ENCODE data around the gene IGFBPL1.
A peak's percentile ranks its signal among the peaks of the same experiment; 100 is the strongest.
"Not testable (repeated sequence)": the region's sequence is repeated elsewhere in the genome, so short reads cannot be mapped to it uniquely, and the experiment has no call there.

The IGFBPL1 gene

GRCh38 chr9:38380872-38381534, 43.3 kb downstream of the IGFBPL1 start:
- no peak overlapping the region for H3K4me3 ChIP-seq (ENCODE audit: low read length)
- no peak for TF ChIP-seq CTCF (IDR thresholded peaks at IDR 0.05; ENCODE audit: insufficient read depth, low read depth, low read length, missing control alignments)
- no peak for DNase-seq (ENCODE audit: low read depth)

- no peak overlapping the region for H3K4me3 ChIP-seq (ENCODE audit: low read length)
- peak; percentile 44 for DNase-seq (ENCODE audit: low read depth)
- no peak for TF ChIP-seq CTCF (IDR thresholded peaks at IDR 0.05; ENCODE audit: insufficient read depth, low read depth, low read length, missing control alignments)
Observed at GRCh38 chr9:38380230-38380871, 43.9 kb downstream of the IGFBPL1 start.

- not testable (repeated sequence) for H3K4me3 ChIP-seq (ENCODE audit: low read length); DNase-seq (ENCODE audit: low read depth)
Observed at GRCh38 chr9:38377336-38378083, 46.7 kb downstream of the IGFBPL1 start.

GRCh38 chr9:38376021-38376670, 48.1 kb downstream of the IGFBPL1 start:
- no peak overlapping the region for H3K4me3 ChIP-seq (ENCODE audit: low read length)
- no peak for TF ChIP-seq CTCF (IDR thresholded peaks at IDR 0.05; ENCODE audit: insufficient read depth, low read depth, low read length, missing control alignments)
- DNase-seq (ENCODE audit: low read depth), result no peak

GRCh38 chr9:38375572-38375963, 48.7 kb downstream of the IGFBPL1 start:
- no peak for DNase-seq (ENCODE audit: low read depth)
- no peak overlapping the region for H3K4me3 ChIP-seq (ENCODE audit: low read length)
- no peak for TF ChIP-seq CTCF (IDR thresholded peaks at IDR 0.05; ENCODE audit: insufficient read depth, low read depth, low read length, missing control alignments)

DNA sequence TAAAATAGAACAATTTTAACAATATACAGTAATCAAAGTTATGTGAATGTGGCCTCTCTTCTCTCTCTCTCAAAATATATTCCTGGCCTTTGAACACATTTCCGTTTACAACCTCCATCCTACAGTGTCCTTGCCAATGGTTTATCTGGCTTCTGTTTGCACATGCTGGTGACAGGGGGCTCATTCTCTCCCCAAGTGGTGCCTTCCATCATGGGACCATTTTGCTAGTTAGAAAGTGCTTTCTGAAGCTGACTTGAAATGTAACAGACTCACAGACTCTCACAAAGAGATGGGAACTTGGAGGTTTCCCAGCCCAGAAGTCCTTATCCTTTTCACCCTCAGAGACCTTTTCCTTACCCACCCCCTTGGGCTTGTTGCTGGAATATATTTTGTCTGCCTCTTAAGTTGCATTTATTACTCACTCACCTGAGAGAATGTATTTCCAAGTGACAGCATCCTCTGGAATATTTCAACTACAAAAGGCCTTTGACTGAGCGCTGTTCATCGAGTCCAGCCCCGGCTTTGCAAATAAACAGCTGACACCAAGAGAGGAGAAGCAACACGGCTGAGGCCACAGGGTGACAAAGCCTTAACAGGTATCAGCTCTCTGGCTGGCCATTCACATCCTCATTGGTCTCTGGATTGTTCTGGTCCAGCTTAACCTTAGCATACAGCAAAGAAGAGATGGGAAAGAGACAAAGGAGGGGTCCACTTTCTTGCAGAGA, 49.2 kb downstream of the IGFBPL1 start:
- no peak for TF ChIP-seq CTCF (IDR thresholded peaks at IDR 0.05; ENCODE audit: insufficient read depth, low read depth, low read length, missing control alignments)
- H3K4me3 ChIP-seq (ENCODE audit: low read length), result no peak overlapping the region
- no peak for DNase-seq (ENCODE audit: low read depth)

Measured in epithelial cell of esophagus (primary cell).